PC-3 (cell line): Measurements from ENCODE around the gene RREB1. TPM values are rescaled to one million over a fixed set of nuclear protein-coding genes. Genes with fewer than 3 reads are reported as not detected.

ENCODE experiments used
- ATAC-seq: fragments of 200-7000 bp; cut with Tn5 transposase; 2 replicates; pipeline ENCODE4 v1.9.1; 2020; ENCODE audit warnings: mild to moderate bottlenecking, moderate library complexity
- BruUV-seq: library from RNA; stranded (reverse); fragments of 400-500 nt; replicated peaks from 2 replicates; lab custom pipeline; 2021; lab: Mats Ljungman, UMichigan
- CTCF ChIA-PET: fragments of 300-600 bp; sonication (Branson Sonifier 250); formaldehyde crosslinking; loops from one replicate; lab custom pipeline; 2022; ENCODE audit warnings: antibody characterized with exemption; lab: Charles Lee
- POLR2A ChIA-PET: fragments of 300-600 bp; sonication (Branson Sonifier 250); formaldehyde crosslinking; loops from one replicate; lab custom pipeline; 2022; ENCODE audit warnings: antibody characterized with exemption; ENCODE audit not compliant: unreplicated experiment; lab: Charles Lee
- DNase-seq: peaks from one replicate; pipeline ENCODE4 v3.0.0-alpha.2; 2015
- H2AFZ ChIP-seq: fragments of 300-600 bp; sonication (generic); 2 replicates; pipeline ENCODE4 v1.6.0; 2016; ENCODE audit warnings: antibody characterized with exemption, low read length
- H3F3A ChIP-seq: fragments of 300-600 bp; sonication (generic); one replicate; pipeline ENCODE4 v1.6.0; 2017; ENCODE audit warnings: antibody characterized with exemption, low read length, control low read depth, mild to moderate bottlenecking; ENCODE audit not compliant: unreplicated experiment
- H3K27ac ChIP-seq: fragments of 300-600 bp; sonication (generic); 2 replicates; pipeline ENCODE4 v1.5.1; 2016; ENCODE audit warnings: mild to moderate bottlenecking, low read length
- H3K27me3 ChIP-seq: fragments of 300-600 bp; sonication (generic); 2 replicates; pipeline ENCODE4 v1.6.1; 2016; ENCODE audit warnings: low read length, mixed read lengths
- H3K36me3 ChIP-seq: fragments of 300-600 bp; sonication (generic); 2 replicates; pipeline ENCODE4 v1.6.1; 2016; ENCODE audit warnings: low read depth, mixed run types, low read length, mixed read lengths
- H3K4me1 ChIP-seq: fragments of 300-600 bp; sonication (generic); 2 replicates; pipeline ENCODE4 v1.5.1; 2016; ENCODE audit warnings: low read length; ENCODE audit not compliant: insufficient read depth
- H3K4me2 ChIP-seq: fragments of 300-600 bp; sonication (generic); 2 replicates; pipeline ENCODE4 v1.6.0; 2016; ENCODE audit warnings: low read length
- H3K4me3 ChIP-seq: fragments of 300-600 bp; sonication (generic); 2 replicates; pipeline ENCODE4 v1.5.1; 2016; ENCODE audit warnings: mild to moderate bottlenecking, low read length, mixed read lengths
- H3K79me2 ChIP-seq: fragments of 300-600 bp; sonication (generic); 2 replicates; pipeline ENCODE4 v1.6.1; 2017; ENCODE audit warnings: low read length, mixed read lengths
- H3K9ac ChIP-seq: fragments of 300-600 bp; sonication (generic); 2 replicates; pipeline ENCODE4 v1.6.0; 2016; ENCODE audit warnings: mild to moderate bottlenecking, low read length
- H3K9me2 ChIP-seq: fragments of 300-600 bp; sonication (generic); replicated peaks from 2 replicates; pipeline ENCODE4 v1.6.1; 2016; ENCODE audit warnings: mixed run types, low read length, mixed read lengths
- H3K9me3 ChIP-seq: fragments of 300-600 bp; sonication (generic); 2 replicates; pipeline ENCODE4 v1.6.1; 2016; ENCODE audit warnings: low read length, mixed read lengths
- H4K20me1 ChIP-seq: fragments of 300-600 bp; sonication (generic); 2 replicates; pipeline ENCODE4 v1.6.1; 2016; ENCODE audit warnings: low read length, mixed read lengths
- EZH2 ChIP-seq: fragments of 300-600 bp; sonication (generic); IDR thresholded peaks from one replicate; pipeline ENCODE4 v1.6.1; 2017; ENCODE audit warnings: antibody characterized with exemption, mild to moderate bottlenecking, low read length; ENCODE audit not compliant: unreplicated experiment
- EZH2phosphoT487 ChIP-seq: fragments of 300-600 bp; sonication (generic); IDR thresholded peaks from 2 replicates; pipeline ENCODE4 v1.6.1; 2018; ENCODE audit warnings: mild to moderate bottlenecking, antibody characterized with exemption, low read length, borderline replicate concordance
- intact Hi-C: fragments of 100-400 bp; cut with micrococcal nuclease; formaldehyde crosslinking; loops from 2 replicates; pipeline ENCODE4 v1.9.0; 2023
- total RNA-seq: library from RNA; depleted of rRNA; stranded (reverse); fragments of >200 nt; gene quantifications from 2 replicates; pipeline ENCODE4 v1.2.3, GENCODE V29; 2014
- TF ChIP-seq, protein P1 (sequence below): fragments of 300-600 bp; sonication (generic); conservative IDR thresholded peaks from 2 replicates; pipeline ENCODE4 v1.5.1; 2017; ENCODE audit warnings: antibody characterized with exemption, low read depth, mild to moderate bottlenecking, low read length

The RREB1 gene
- total RNA-seq, 1 experiment from 2014 or later = 26.0 TPM

- Histone ChIP-seq H3K4me2 (no peak overlapping the region), H3K9ac (no peak overlapping the region), H3K36me3 (peaks cover 64% of the 10 kb centered on the region), H3K27me3 (no peaks in the 10 kb centered on the region), H3K4me3 (no peak overlapping the region), H3K9me2 (no peaks in the 10 kb centered on the region), H3F3A (no peaks in the 10 kb centered on the region), H2AFZ (no peak overlapping the region), H3K9me3 (no peaks in the 10 kb centered on the region), H3K4me1 (no peaks in the 10 kb centered on the region), H3K27ac (no peak overlapping the region), H3K79me2 (peaks cover 21% of the 10 kb centered on the region; the same call in 1 of the 2 replicates), H4K20me1 (no peaks in the 10 kb centered on the region)
- POLR2A ChIA-PET = no interaction called here
- CTCF ChIA-PET = no interaction called here
- ATAC-seq = no peak
- no peak for TF ChIP-seq EZH2
- TF ChIP-seq EZH2phosphoT487 = no peak
- TF ChIP-seq, protein P1, sequence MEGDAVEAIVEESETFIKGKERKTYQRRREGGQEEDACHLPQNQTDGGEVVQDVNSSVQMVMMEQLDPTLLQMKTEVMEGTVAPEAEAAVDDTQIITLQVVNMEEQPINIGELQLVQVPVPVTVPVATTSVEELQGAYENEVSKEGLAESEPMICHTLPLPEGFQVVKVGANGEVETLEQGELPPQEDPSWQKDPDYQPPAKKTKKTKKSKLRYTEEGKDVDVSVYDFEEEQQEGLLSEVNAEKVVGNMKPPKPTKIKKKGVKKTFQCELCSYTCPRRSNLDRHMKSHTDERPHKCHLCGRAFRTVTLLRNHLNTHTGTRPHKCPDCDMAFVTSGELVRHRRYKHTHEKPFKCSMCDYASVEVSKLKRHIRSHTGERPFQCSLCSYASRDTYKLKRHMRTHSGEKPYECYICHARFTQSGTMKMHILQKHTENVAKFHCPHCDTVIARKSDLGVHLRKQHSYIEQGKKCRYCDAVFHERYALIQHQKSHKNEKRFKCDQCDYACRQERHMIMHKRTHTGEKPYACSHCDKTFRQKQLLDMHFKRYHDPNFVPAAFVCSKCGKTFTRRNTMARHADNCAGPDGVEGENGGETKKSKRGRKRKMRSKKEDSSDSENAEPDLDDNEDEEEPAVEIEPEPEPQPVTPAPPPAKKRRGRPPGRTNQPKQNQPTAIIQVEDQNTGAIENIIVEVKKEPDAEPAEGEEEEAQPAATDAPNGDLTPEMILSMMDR = no peak
- no peak for DNase-seq
- BruUV-seq = no TSS peak
- intact Hi-C loops = no loop called here
These were observed 80.7 kb downstream of the RREB1 start for GRCh38 chr6:7188492-7188891.

- Histone ChIP-seq H3K4me1 (no peaks in the 10 kb centered on the region), H3K27me3 (no peaks in the 10 kb centered on the region), H3K79me2 (peaks cover 23% of the 10 kb centered on the region), H3K4me3 (no peak overlapping the region), H3K27ac (no peak overlapping the region), H3K4me2 (no peak overlapping the region), H3K9me2 (no peaks in the 10 kb centered on the region), H3K9me3 (no peaks in the 10 kb centered on the region), H3K9ac (no peak overlapping the region), H2AFZ (no peak overlapping the region), H3K36me3 (peaks cover 69% of the 10 kb centered on the region), H3F3A (no peaks in the 10 kb centered on the region), H4K20me1 (no peaks in the 10 kb centered on the region)
- BruUV-seq = no TSS peak
- POLR2A ChIA-PET = no interaction called here
- ATAC-seq (no peak), DNase-seq (no peak)
- CTCF ChIA-PET = no interaction called here
- TF ChIP-seq EZH2 (no peak), EZH2phosphoT487 (no peak)
- TF ChIP-seq, protein P1 = no peak
- intact Hi-C loops = no loop called here
These were observed 81.5 kb downstream of the RREB1 start for GRCh38 chr6:7189101-7189758.

DNA sequence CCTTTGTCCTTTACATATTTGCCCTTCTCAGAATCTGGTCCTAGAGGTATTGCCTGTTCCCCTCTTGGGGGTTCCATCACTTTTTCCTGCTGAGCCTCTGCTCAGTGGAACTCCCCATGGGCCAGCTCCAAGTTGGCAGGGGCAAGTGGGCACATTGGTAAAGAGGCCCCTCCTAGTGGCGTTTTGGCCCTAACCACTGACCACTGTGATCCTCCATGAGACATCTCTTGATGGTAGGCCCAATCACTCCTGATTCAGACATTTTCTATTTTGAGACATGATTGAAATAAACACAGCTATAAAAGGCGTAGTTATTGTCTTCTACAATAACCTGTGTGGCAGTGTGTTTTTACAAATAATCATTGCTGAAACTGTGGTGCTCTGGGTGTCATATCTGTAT is 83.0 kb downstream of the RREB1 start:
- no peaks in the 10 kb centered on the region for H3K9me2 ChIP-seq
- CTCF ChIA-PET = no interaction called here
- POLR2A ChIA-PET = no interaction called here

More for the DNA sequence above, 83.0 kb downstream of the RREB1 start:
- TF ChIP-seq EZH2phosphoT487 = no peak
- TF ChIP-seq, protein P1 = no peak
- TF ChIP-seq EZH2 = no peak
- no peak overlapping the region for H3K4me3 ChIP-seq
- ATAC-seq = no peak
- no peaks in the 10 kb centered on the region for H3F3A ChIP-seq
- H3K79me2 ChIP-seq = peaks cover 19% of the 10 kb centered on the region
- H3K9ac ChIP-seq = no peak overlapping the region
- H2AFZ ChIP-seq = no peak overlapping the region
- intact Hi-C loops = loop anchor here (5.0 kb wide), 1 partner anchor 43 kb away; no protein-coding TSS in a partner anchor
- H3K36me3 ChIP-seq = peaks cover 66% of the 10 kb centered on the region
- no peak overlapping the region for H3K4me2 ChIP-seq
- H3K27ac ChIP-seq = no peak overlapping the region
- no peaks in the 10 kb centered on the region for H4K20me1 ChIP-seq
- H3K9me3 ChIP-seq = no peaks in the 10 kb centered on the region
- DNase-seq = no peak
- no TSS peak for BruUV-seq
- peaks cover 3% of the 10 kb centered on the region; the same call in 1 of the 2 replicates for H3K4me1 ChIP-seq
- no peaks in the 10 kb centered on the region for H3K27me3 ChIP-seq
